GM12878 (cell line): Measurements from ENCODE around the gene TNFAIP3. TPM values are rescaled to one million over a fixed set of nuclear protein-coding genes. Genes with fewer than 3 reads are reported as not detected.
A peak's percentile ranks its signal among the peaks of the same experiment; 100 is the strongest.

Experiments used
- E2F4 ChIP-seq: IDR thresholded peaks from 2 replicates; pipeline ENCODE4 v1.6.1; 2012; ENCODE audit warnings: low read depth, low read length, improper control_type of control experiment
- HDAC6 ChIP-seq: fragments of 200-600 bp; sonication (generic); IDR thresholded peaks from one replicate; pipeline ENCODE4 v1.8.0; 2017; ENCODE audit warnings: antibody characterized with exemption; ENCODE audit not compliant: unreplicated experiment
- IRF4 ChIP-seq: IDR thresholded peaks from 2 replicates; pipeline ENCODE4 v1.6.1; 2011; ENCODE audit warnings: low read depth, low read length
- JUND ChIP-seq: IDR thresholded peaks from 2 replicates; pipeline ENCODE4 v1.6.1; 2012; ENCODE audit warnings: low read depth, mild to moderate bottlenecking, low read length, improper control_type of control experiment, moderate library complexity
- KAT2A ChIP-seq: conservative IDR thresholded peaks from 2 replicates; pipeline ENCODE4 v1.6.1; 2011; ENCODE audit warnings: low read depth, low read length; ENCODE audit not compliant: control insufficient read depth
- MAX ChIP-seq: IDR thresholded peaks from 2 replicates; pipeline ENCODE4 v1.6.1; 2012; ENCODE audit warnings: low read depth, low read length, improper control_type of control experiment
- MYB ChIP-seq: fragments of 150-350 bp; IDR thresholded peaks from 2 replicates; pipeline ENCODE4 v1.6.1; 2014; ENCODE audit warnings: mild to moderate bottlenecking, low read depth, low read length, borderline replicate concordance
- NFYA ChIP-seq: IDR thresholded peaks from 2 replicates; pipeline ENCODE4 v1.6.1; 2011; ENCODE audit warnings: low read depth, mild to moderate bottlenecking, low read length, improper control_type of control experiment, borderline replicate concordance
- NKRF ChIP-seq: fragments of 450-650 bp; conservative IDR thresholded peaks from 2 replicates; pipeline ENCODE4 v1.6.1; 2017; ENCODE audit warnings: mild to moderate bottlenecking, moderate library complexity
- PAX8 ChIP-seq: fragments of 450-650 bp; IDR thresholded peaks from 2 replicates; pipeline ENCODE4 v1.6.1; 2017; ENCODE audit warnings: mild to moderate bottlenecking, moderate library complexity
- PBX3 ChIP-seq: IDR thresholded peaks from 2 replicates; pipeline ENCODE4 v1.6.1; 2011; ENCODE audit warnings: mild to moderate bottlenecking, low read depth, low read length, moderate library complexity; ENCODE audit not compliant: insufficient replicate concordance
- POLR2A ChIP-seq: IDR thresholded peaks from 2 replicates; pipeline ENCODE4 v1.6.1; 2011; ENCODE audit warnings: low read depth, mild to moderate bottlenecking, low read length
- PRDM15 ChIP-seq: fragments of 450-650 bp; formaldehyde crosslinking; IDR thresholded peaks from 2 replicates; pipeline ENCODE4 v1.4.0; 2020; ENCODE audit warnings: mild to moderate bottlenecking, moderate library complexity
- RB1 ChIP-seq: fragments of 450-650 bp; formaldehyde crosslinking; IDR thresholded peaks from 2 replicates; pipeline ENCODE4 v1.6.1; 2017; ENCODE audit warnings: mild to moderate bottlenecking, borderline replicate concordance
- RBBP5 ChIP-seq: fragments of 200-600 bp; sonication (generic); conservative IDR thresholded peaks from 2 replicates; pipeline ENCODE4 v1.6.1; 2016
- SMARCA5 ChIP-seq: fragments of 450-650 bp; IDR thresholded peaks from 2 replicates; pipeline ENCODE4 v1.6.1; 2017; ENCODE audit warnings: mild to moderate bottlenecking
- SRF ChIP-seq, 2 experiments: IDR thresholded peaks; 2 replicates each; pipeline ENCODE4 v1.6.1; 2011; ENCODE audit warnings: low read depth in 2 of 2, low read length in 2 of 2, mild to moderate bottlenecking in 1 of 2, moderate library complexity in 1 of 2
- TARDBP ChIP-seq: IDR thresholded peaks from 2 replicates; pipeline ENCODE4 v1.6.1; 2016; ENCODE audit warnings: borderline replicate concordance
- ZBTB4 ChIP-seq: fragments of 450-650 bp; formaldehyde crosslinking; IDR thresholded peaks from 2 replicates; pipeline ENCODE4 v1.4.0; 2022; ENCODE audit warnings: mild to moderate bottlenecking, moderate library complexity
- ZNF217 ChIP-seq: fragments of 450-650 bp; IDR thresholded peaks from 2 replicates; pipeline ENCODE4 v1.6.1; 2017; ENCODE audit warnings: antibody characterized with exemption, mild to moderate bottlenecking
- polyA plus RNA-seq, 11 experiments: library from polyadenylated mRNA; depleted of rRNA in 4 of 11; unstranded in 6 of 11; stranded (reverse) in 5 of 11; fragments of >200 nt; fragmentation: Nextera tagmentation in 4 of 11; fragmentation: Illumina TruSeq in 1 of 11; extraction: Ambion mirVana in 4 of 11; extraction: Trizol in 1 of 11; gene quantifications; 1 replicate in 1 of 11; 2 replicates in 10 of 11; pipeline versions ENCODE4 v1.2.1 to v1.2.3, GENCODE V29; 2011 to 2016; ENCODE audit warnings: inconsistent platforms in 2 of 11, missing spikeins in 2 of 11, low read depth in 1 of 11
- total RNA-seq, 4 experiments: library from RNA; depleted of rRNA in 3 of 4; stranded (reverse); fragments of >200 nt in 3 of 4; fragmentation: Illumina TruSeq in 1 of 4; extraction: Trizol in 1 of 4; gene quantifications; 2 replicates each; pipeline versions ENCODE4 v1.2.1 to v1.2.3, GENCODE V29; 2013 to 2021

The TNFAIP3 gene
- total and polyA plus RNA-seq, 10 of the 15 experiments (the other 5 are each of a cell fraction or from before 2014, with no cell fraction given) = 18.0 to 350 (median 127) TPM

- TF ChIP-seq ZBTB4 (no peak), HDAC6 (no peak), MYB (peak; percentile 82), RBBP5 (no peak), NFYA (no peak), SMARCA5 (no peak; the same call in 1 of the 2 replicates), PBX3 (peak; percentile 46), PAX8 (no peak), PRDM15 (CRISPR knock-in tag) (no peak), POLR2A (peak; percentile 69; the same call in 1 of the 2 replicates), SRF (IDR thresholded peaks at IDR 0.05; ENCODE audit: low read depth in 2 of 2, low read length in 2 of 2) (peak; percentile 24 to 99; a peak in 3 of 4 replicates), JUND (no peak), MAX (peak; percentile 73; the same call in 1 of the 2 replicates), IRF4 (peak; percentile 78; the same call in 1 of the 2 replicates), NKRF (no peak), RB1 (peak; percentile 67; the same call in 1 of the 2 replicates), TARDBP (no peak), E2F4 (no peak), KAT2A (no peak), ZNF217 (0 out of 2 replicates have a peak, but pooled peaks have one; percentile 64)
Measured at GRCh38 chr6:137927777-137928218, 60.7 kb downstream of the TNFAIP3 start (continued).
